Suprapubic skin (tissue), 4 donors: ENCODE data around the gene PKN2.

Experiments
- EP300 ChIP-seq: sonication (generic); formaldehyde crosslinking; IDR thresholded peaks from one replicate; pipeline ENCODE4 v1.6.1; 2017; ENCODE audit warnings: antibody characterized with exemption
- POLR2A ChIP-seq, 2 donors: fragments of 450-650 bp; IDR thresholded peaks; one replicate each; pipeline ENCODE4 v1.6.1; 2017; ENCODE audit warnings: antibody characterized with exemption in 2 of 2, mild to moderate bottlenecking in 2 of 2, moderate library complexity in 2 of 2
- POLR2AphosphoS5 ChIP-seq, 3 donors: sonication (generic); formaldehyde crosslinking; IDR thresholded peaks; one replicate each; pipeline ENCODE4 v1.6.1; 2017; ENCODE audit warnings: antibody characterized with exemption in 3 of 3
- TF ChIP-seq, protein P1 (sequence below), 2 donors: fragments of 200-600 bp in 1 of 2; fragments of 450-650 bp in 1 of 2; sonication (generic) in 1 of 2; IDR thresholded peaks; one replicate each; pipeline ENCODE4 v1.5.1; 2016 to 2019; ENCODE audit warnings: antibody characterized with exemption in 2 of 2, mild to moderate bottlenecking in 1 of 2, moderate library complexity in 1 of 2

DNA sequence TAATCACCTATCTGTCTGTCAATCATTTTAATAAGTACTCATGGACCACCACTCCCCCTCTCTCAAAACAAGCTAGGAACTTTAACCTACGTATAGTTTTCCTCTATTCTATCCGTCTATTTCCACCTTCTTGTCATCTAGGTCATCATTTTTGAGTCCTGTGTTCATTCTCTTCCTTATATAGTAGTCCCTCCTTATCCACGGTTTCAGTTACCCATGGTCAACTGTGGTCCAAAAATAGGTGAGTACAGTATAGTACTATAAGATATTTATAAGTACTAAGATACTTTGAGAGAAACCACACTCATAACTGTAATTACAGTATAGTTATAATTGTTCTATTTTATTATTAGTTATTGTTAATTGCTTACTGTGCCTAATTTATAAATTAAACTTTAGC is 7.5 kb downstream of the PKN2 start:
- TF ChIP-seq, protein P1, sequence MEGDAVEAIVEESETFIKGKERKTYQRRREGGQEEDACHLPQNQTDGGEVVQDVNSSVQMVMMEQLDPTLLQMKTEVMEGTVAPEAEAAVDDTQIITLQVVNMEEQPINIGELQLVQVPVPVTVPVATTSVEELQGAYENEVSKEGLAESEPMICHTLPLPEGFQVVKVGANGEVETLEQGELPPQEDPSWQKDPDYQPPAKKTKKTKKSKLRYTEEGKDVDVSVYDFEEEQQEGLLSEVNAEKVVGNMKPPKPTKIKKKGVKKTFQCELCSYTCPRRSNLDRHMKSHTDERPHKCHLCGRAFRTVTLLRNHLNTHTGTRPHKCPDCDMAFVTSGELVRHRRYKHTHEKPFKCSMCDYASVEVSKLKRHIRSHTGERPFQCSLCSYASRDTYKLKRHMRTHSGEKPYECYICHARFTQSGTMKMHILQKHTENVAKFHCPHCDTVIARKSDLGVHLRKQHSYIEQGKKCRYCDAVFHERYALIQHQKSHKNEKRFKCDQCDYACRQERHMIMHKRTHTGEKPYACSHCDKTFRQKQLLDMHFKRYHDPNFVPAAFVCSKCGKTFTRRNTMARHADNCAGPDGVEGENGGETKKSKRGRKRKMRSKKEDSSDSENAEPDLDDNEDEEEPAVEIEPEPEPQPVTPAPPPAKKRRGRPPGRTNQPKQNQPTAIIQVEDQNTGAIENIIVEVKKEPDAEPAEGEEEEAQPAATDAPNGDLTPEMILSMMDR (IDR thresholded peaks at IDR 0.05), result no peak
- TF ChIP-seq POLR2A (IDR thresholded peaks at IDR 0.05), result no peak
- TF ChIP-seq POLR2AphosphoS5 (IDR thresholded peaks at IDR 0.05), result no peak
- no peak for TF ChIP-seq EP300
